Trophoblast cell (in vitro differentiated cells and primary cell): ENCODE results near the gene CP.

Source experiments
- DNase-seq, 2 donors: peaks; one replicate each; pipeline ENCODE4 v3.0.0-alpha.2; 2016
- H2AFZ ChIP-seq: 2 replicates; pipeline ENCODE4 v1.6.1; 2013; ENCODE audit warnings: low read length, moderate library complexity, mild to moderate bottlenecking; ENCODE audit not compliant: insufficient read depth, poor library complexity
- H2AK5ac ChIP-seq: 2 replicates; pipeline ENCODE4 v1.6.1; 2013; ENCODE audit warnings: mild to moderate bottlenecking, low read length
- H2BK120ac ChIP-seq: 2 replicates; pipeline ENCODE4 v1.6.1; 2013; ENCODE audit warnings: low read length, mild to moderate bottlenecking, moderate library complexity; ENCODE audit not compliant: insufficient read depth, poor library complexity
- H2BK12ac ChIP-seq: 2 replicates; pipeline ENCODE4 v1.6.1; 2013; ENCODE audit warnings: mild to moderate bottlenecking, low read length, moderate library complexity
- H2BK5ac ChIP-seq: 2 replicates; pipeline ENCODE4 v1.6.1; 2013; ENCODE audit warnings: low read length, low read depth, moderate library complexity, mild to moderate bottlenecking; ENCODE audit not compliant: poor library complexity
- H3K14ac ChIP-seq: 2 replicates; pipeline ENCODE4 v1.6.1; 2013; ENCODE audit warnings: mild to moderate bottlenecking, low read length
- H3K18ac ChIP-seq: 2 replicates; pipeline ENCODE4 v1.6.1; 2013; ENCODE audit warnings: mild to moderate bottlenecking, low read length
- H3K23ac ChIP-seq: 2 replicates; pipeline ENCODE4 v1.6.1; 2013; ENCODE audit warnings: low read length
- H3K27ac ChIP-seq: 2 replicates; pipeline ENCODE4 v1.5.1; 2013; ENCODE audit warnings: low read depth, mild to moderate bottlenecking, inconsistent platforms, low read length, moderate library complexity
- H3K27me3 ChIP-seq: 2 replicates; pipeline ENCODE4 v1.6.1; 2013; ENCODE audit warnings: inconsistent platforms, mild to moderate bottlenecking, low read length, moderate library complexity; ENCODE audit not compliant: insufficient read depth
- H3K36me3 ChIP-seq, 2 experiments: 1 replicate in 1 of 2; 2 replicates in 1 of 2; pipeline ENCODE4 v1.6.1; 2013; ENCODE audit warnings: low read length in 2 of 2, mild to moderate bottlenecking in 2 of 2, moderate library complexity in 1 of 2; ENCODE audit not compliant: insufficient read depth in 2 of 2, control insufficient read depth in 1 of 2
- H3K4ac ChIP-seq: 2 replicates; pipeline ENCODE4 v1.6.1; 2013; ENCODE audit warnings: low read depth, mild to moderate bottlenecking, low read length, moderate library complexity
- H3K4me1 ChIP-seq, 2 experiments: 1 replicate in 1 of 2; 2 replicates in 1 of 2; pipeline ENCODE4 v1.6.1; 2013; ENCODE audit warnings: low read length in 2 of 2, mild to moderate bottlenecking in 2 of 2, moderate library complexity in 1 of 2; ENCODE audit not compliant: insufficient read depth in 2 of 2, control insufficient read depth in 1 of 2
- H3K4me2 ChIP-seq: 2 replicates; pipeline ENCODE4 v1.6.1; 2013; ENCODE audit warnings: inconsistent platforms, mild to moderate bottlenecking, low read length, moderate library complexity
- H3K4me3 ChIP-seq: 2 replicates; pipeline ENCODE4 v1.5.1; 2013; ENCODE audit warnings: mild to moderate bottlenecking, low read depth, low read length, inconsistent platforms
- H3K79me1 ChIP-seq: one replicate; pipeline ENCODE4 v1.6.1; 2013; ENCODE audit warnings: low read length
- H3K79me2 ChIP-seq: 2 replicates; pipeline ENCODE4 v1.6.1; 2013; ENCODE audit warnings: low read length, mild to moderate bottlenecking; ENCODE audit not compliant: control insufficient read depth, insufficient read depth, poor library complexity
- H3K9ac ChIP-seq: 2 replicates; pipeline ENCODE4 v1.6.1; 2013; ENCODE audit warnings: mild to moderate bottlenecking, low read length
- H3K9me3 ChIP-seq: 2 replicates; pipeline ENCODE4 v1.6.1; 2013; ENCODE audit warnings: low read depth, mild to moderate bottlenecking, control low read depth, inconsistent platforms, low read length; ENCODE audit not compliant: insufficient read depth
- H4K12ac ChIP-seq: 2 replicates; pipeline ENCODE4 v1.6.1; 2013; ENCODE audit warnings: low read depth, mild to moderate bottlenecking, low read length, moderate library complexity
- H4K8ac ChIP-seq: 2 replicates; pipeline ENCODE4 v1.6.1; 2013; ENCODE audit warnings: low read depth, mild to moderate bottlenecking, low read length, moderate library complexity
- H4K91ac ChIP-seq: one replicate; pipeline ENCODE4 v1.6.1; 2013; ENCODE audit warnings: low read depth, mild to moderate bottlenecking, low read length, moderate library complexity
- WGBS: extraction: QIAGEN DNeasy Blood & Tissue Kit; methylation state at CpG from one replicate; pipeline ENCODE4 v1.1.7; 2013; ENCODE audit warnings: missing lambda C conversion rate; ENCODE audit not compliant: insufficient read length, insufficient coverage; ENCODE audit errors: extremely low coverage; 5-methylcytosine and 5-hydroxymethylcytosine counted together

CP gene

DNA sequence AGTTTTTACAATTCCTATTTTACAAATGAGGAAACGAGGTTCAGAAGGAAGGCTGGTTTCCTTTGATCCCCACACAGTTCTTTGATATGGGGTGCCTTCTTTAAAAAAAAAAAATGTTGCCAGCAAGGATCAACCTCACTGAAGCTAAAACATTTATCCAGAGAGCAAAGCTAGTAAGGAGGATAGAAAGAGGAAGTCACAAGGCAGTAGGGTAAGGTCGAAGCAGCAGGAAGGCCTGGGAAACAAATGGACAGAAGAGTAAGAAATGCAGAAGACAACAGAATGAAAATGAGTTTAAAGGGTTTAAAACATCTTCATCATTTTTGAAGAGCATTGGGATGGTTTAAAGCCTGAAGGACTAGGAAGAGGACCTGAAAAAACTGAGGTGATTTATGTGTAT lies 30.6 kb upstream of the CP start:
- no peaks in the 10 kb centered on the region for H3K9me3 ChIP-seq
- H2BK12ac ChIP-seq: no peak overlapping the region
- H4K8ac ChIP-seq: no peak overlapping the region
- no peak overlapping the region for H3K4me2 ChIP-seq
- no peak overlapping the region for H3K27ac ChIP-seq
- H2BK5ac ChIP-seq: no peak overlapping the region
- no peak overlapping the region for H2AFZ ChIP-seq
- H2BK120ac ChIP-seq: no peak overlapping the region
- H2AK5ac ChIP-seq: no peak overlapping the region
- no peaks in the 10 kb centered on the region for H3K79me2 ChIP-seq
- no peaks in the 10 kb centered on the region for H3K36me3 ChIP-seq
- no peak overlapping the region for H3K4me3 ChIP-seq
- no peaks in the 10 kb centered on the region for H3K4me1 ChIP-seq
- WGBS: no CpG with 5 or more reads among the region's 2 CpGs
- no peak overlapping the region for H3K14ac ChIP-seq
- H4K91ac ChIP-seq: no peak overlapping the region
- no peaks in the 10 kb centered on the region for H3K79me1 ChIP-seq
- DNase-seq: no peak
- no peak overlapping the region for H3K4ac ChIP-seq
- no peak overlapping the region for H3K18ac ChIP-seq
- no peaks in the 10 kb centered on the region for H3K27me3 ChIP-seq
- no peak overlapping the region for H3K9ac ChIP-seq
- no peak overlapping the region for H3K23ac ChIP-seq
- no peak overlapping the region for H4K12ac ChIP-seq

DNA sequence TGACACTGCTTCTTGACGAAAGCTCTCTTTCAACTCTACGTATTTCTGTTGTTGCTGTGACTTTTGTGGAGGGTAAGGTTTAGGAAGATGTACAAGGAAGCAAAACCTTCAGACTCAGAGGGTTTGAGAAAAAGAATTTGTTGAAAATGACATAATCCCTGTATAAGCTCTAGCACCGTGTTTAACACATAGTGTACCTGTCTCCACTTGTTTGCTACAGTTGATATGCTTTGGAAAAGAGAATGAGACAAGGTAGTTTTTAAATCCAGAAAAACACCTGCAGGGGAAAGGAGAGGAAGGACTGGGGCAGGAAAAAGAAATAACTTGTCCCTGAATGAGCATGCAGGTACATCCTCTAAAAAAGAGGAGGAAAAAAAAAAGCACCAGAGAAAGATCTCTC lies 29.6 kb upstream of the CP start:
- Histone ChIP-seq H3K4me3 (no peak overlapping the region), H2AK5ac (no peak overlapping the region), H4K8ac (no peak overlapping the region), H4K91ac (no peak overlapping the region), H2AFZ (no peak overlapping the region), H3K18ac (no peak overlapping the region), H3K4me1 (no peaks in the 10 kb centered on the region), H3K36me3 (no peaks in the 10 kb centered on the region), H4K12ac (no peak overlapping the region), H3K14ac (no peak overlapping the region), H3K27me3 (no peaks in the 10 kb centered on the region), H2BK12ac (no peak overlapping the region), H3K79me2 (no peaks in the 10 kb centered on the region), H3K9me3 (no peaks in the 10 kb centered on the region), H2BK120ac (no peak overlapping the region), H3K4ac (no peak overlapping the region), H3K23ac (no peak overlapping the region), H3K27ac (no peak overlapping the region), H3K4me2 (no peak overlapping the region), H3K9ac (no peak overlapping the region), H2BK5ac (no peak overlapping the region), H3K79me1 (no peaks in the 10 kb centered on the region)
- no peak for DNase-seq
- WGBS: no CpG with 5 or more reads among the region's 3 CpGs

DNA sequence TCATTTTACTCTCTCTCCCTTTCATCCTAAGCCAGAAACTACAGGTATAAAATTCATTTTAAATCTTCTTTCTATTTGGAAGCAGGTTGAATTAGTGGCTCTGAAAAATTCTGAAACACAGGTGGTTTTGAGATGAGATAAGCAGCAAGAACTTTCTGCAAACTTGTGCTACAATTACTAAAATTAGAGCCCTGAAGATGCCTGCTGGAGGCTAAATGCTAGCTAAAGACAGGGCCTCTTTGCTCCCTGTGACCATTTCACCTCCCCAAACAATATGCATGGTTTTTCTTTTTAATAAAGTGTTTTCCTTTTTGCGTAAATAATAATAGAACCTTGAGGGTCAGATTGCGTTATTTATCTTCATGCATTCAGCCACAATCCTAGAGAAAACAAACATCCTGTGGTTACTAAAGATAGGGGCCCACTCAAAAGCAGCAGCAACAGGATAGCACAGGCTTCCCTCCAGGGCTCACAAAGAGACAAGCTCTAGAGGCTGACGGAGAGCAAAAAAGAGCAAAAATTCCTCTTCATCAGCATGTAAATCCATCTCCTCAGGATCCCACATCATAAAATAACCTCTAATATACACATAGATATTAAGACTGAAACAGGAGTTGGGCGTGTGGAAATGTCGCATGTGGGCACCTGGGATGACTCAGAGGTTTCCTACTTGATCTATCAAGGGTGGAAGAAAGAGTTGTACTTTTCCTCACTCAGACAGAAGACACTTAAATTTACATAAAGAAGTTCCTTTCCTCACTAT lies 26.5 kb upstream of the CP start:
- Histone ChIP-seq H2BK5ac (no peak overlapping the region), H3K79me1 (no peaks in the 10 kb centered on the region), H3K27ac (no peak overlapping the region), H4K91ac (no peak overlapping the region), H2AK5ac (no peak overlapping the region), H3K4me1 (peaks cover 1 to 2% of the 10 kb centered on the region in 2 experiments), H2AFZ (no peak overlapping the region), H4K8ac (no peak overlapping the region), H3K27me3 (no peaks in the 10 kb centered on the region), H3K23ac (no peak overlapping the region), H3K36me3 (no peaks in the 10 kb centered on the region), H3K14ac (no peak overlapping the region), H2BK120ac (no peak overlapping the region), H3K4me2 (no peak overlapping the region), H4K12ac (no peak overlapping the region), H3K9ac (no peak overlapping the region), H3K4me3 (no peak overlapping the region), H3K4ac (no peak overlapping the region), H2BK12ac (no peak overlapping the region), H3K9me3 (no peaks in the 10 kb centered on the region), H3K18ac (no peak overlapping the region), H3K79me2 (no peaks in the 10 kb centered on the region)
- peak in 1 of 2 donors; percentile 52 for DNase-seq
- no CpG with 5 or more reads among the region's 5 CpGs for WGBS

DNA sequence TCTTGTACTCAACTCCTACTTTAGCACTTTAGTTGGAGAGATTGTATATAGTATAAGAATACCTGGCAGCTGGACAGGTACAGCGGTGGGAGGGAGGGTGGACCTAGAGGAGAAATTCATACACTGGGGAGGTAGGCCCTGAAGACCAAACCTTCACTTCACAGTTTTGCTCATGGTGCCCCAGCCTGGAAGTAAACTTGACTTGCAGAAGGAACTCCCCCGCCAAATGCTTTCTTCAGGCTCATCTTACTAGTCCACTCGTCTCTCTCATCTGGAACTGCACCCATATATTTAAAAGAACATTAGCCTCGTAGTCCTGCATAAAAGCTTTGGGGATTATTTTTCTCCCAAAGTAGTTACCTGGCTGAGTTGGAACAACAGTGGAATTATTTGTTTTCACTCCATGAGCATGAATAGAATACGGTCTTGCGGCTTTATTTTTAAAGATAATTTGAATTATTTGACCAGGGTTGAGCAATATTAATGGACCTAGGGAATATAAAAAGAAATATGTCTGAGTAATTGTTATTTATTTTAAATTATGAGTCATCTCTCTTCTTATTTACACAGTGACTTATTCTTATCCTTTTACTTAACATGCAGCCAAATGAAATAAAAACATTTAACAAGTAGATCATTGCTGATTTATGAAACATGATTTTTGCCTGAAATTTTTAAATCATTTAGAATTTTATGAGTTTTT lies 25.5 kb upstream of the CP start:
- Histone ChIP-seq H3K9ac (no peak overlapping the region), H3K79me2 (no peaks in the 10 kb centered on the region), H3K79me1 (no peaks in the 10 kb centered on the region), H2BK120ac (no peak overlapping the region), H3K4me2 (no peak overlapping the region), H4K8ac (no peak overlapping the region), H3K36me3 (no peaks in the 10 kb centered on the region), H3K9me3 (no peaks in the 10 kb centered on the region), H3K4me1 (peaks cover 1 to 2% of the 10 kb centered on the region in 2 experiments), H3K4ac (no peak overlapping the region), H4K91ac (no peak overlapping the region), H3K23ac (no peak overlapping the region), H3K4me3 (no peak overlapping the region), H3K27me3 (no peaks in the 10 kb centered on the region), H4K12ac (no peak overlapping the region), H3K14ac (no peak overlapping the region), H2AK5ac (no peak overlapping the region), H3K27ac (no peak overlapping the region), H2BK5ac (no peak overlapping the region), H2BK12ac (no peak overlapping the region), H2AFZ (no peak overlapping the region), H3K18ac (no peak overlapping the region)
- no CpG with 5 or more reads among the region's 6 CpGs for WGBS
- DNase-seq: no peak
